GM21367 (cell line): ENCODE results near the gene GLCCI1.
A peak's percentile ranks its signal among the peaks of the same experiment; 100 is the strongest.
"Not testable (repeated sequence)": the region's sequence is repeated elsewhere in the genome, so short reads cannot be mapped to it uniquely, and the experiment has no call there.

Source experiments
- ATAC-seq: cut with Tn5 transposase; IDR thresholded peaks from one replicate; pipeline ENCODE4 v1.9.1; 2021; ENCODE audit not compliant: unreplicated experiment

The GLCCI1 gene

GRCh38 chr7:7988706-7989105 is 20.1 kb downstream of the GLCCI1 start:
- ATAC-seq = no peak

- ATAC-seq = no peak
Observed at GRCh38 chr7:7989133-7989532, 20.5 kb downstream of the GLCCI1 start.

- ATAC-seq = no peak
Observed at GRCh38 chr7:7989616-7990440, 21.2 kb downstream of the GLCCI1 start.

- ATAC-seq = no peak
Observed at GRCh38 chr7:7990441-7990761, 21.8 kb downstream of the GLCCI1 start.

GRCh38 chr7:7992506-7992905 is 23.9 kb downstream of the GLCCI1 start:
- no peak for ATAC-seq

- ATAC-seq = not testable (repeated sequence)
Observed at GRCh38 chr7:7995348-7995747, 26.8 kb downstream of the GLCCI1 start.

- no peak for ATAC-seq
Observed at GRCh38 chr7:7996568-7996967, 28.0 kb downstream of the GLCCI1 start.

GRCh38 chr7:8000315-8000941 is 31.8 kb downstream of the GLCCI1 start:
- ATAC-seq = no peak

GRCh38 chr7:8003077-8003476 is 34.5 kb downstream of the GLCCI1 start:
- no peak for ATAC-seq

GRCh38 chr7:8005279-8005678 is 36.7 kb downstream of the GLCCI1 start:
- ATAC-seq = no peak

GRCh38 chr7:8014399-8014798 is 45.8 kb downstream of the GLCCI1 start:
- ATAC-seq = no peak

GRCh38 chr7:8015100-8015745 is 46.6 kb downstream of the GLCCI1 start:
- no peak for ATAC-seq

GRCh38 chr7:8015746-8016120 is 47.1 kb downstream of the GLCCI1 start:
- ATAC-seq = no peak

- ATAC-seq = no peak
Observed at GRCh38 chr7:8017423-8017822, 48.8 kb downstream of the GLCCI1 start.

- ATAC-seq = no peak
Observed at GRCh38 chr7:8018961-8019360, 50.4 kb downstream of the GLCCI1 start.

GRCh38 chr7:8022628-8023027 is 54.0 kb downstream of the GLCCI1 start:
- ATAC-seq = no peak

GRCh38 chr7:8035192-8035591 is 66.6 kb downstream of the GLCCI1 start:
- ATAC-seq = no peak

GRCh38 chr7:8035647-8036518 is 67.3 kb downstream of the GLCCI1 start:
- peak; percentile 59 for ATAC-seq

GRCh38 chr7:8037151-8037550 is 68.6 kb downstream of the GLCCI1 start:
- ATAC-seq = no peak

GRCh38 chr7:8040768-8041369 is 72.3 kb downstream of the GLCCI1 start:
- ATAC-seq = no peak
